Hepatocyte (in vitro differentiated cells): ENCODE data around the gene TP53TG3D. TPM values are rescaled to one million over a fixed set of nuclear protein-coding genes. Genes with fewer than 3 reads are reported as not detected.
"Not testable (repeated sequence)": the region's sequence is repeated elsewhere in the genome, so short reads cannot be mapped to it uniquely, and the experiment has no call there.

Experiments used
- DNase-seq: peaks from one replicate; pipeline ENCODE4 v3.0.0-alpha.2; 2016; ENCODE audit warnings: low spot score
- H2AFZ ChIP-seq: fragments of 200-600 bp; sonication (generic); 2 replicates; pipeline ENCODE4 v1.6.0; 2016; ENCODE audit warnings: antibody characterized with exemption, mild to moderate bottlenecking
- H3K27ac ChIP-seq: fragments of 200-600 bp; sonication (generic); 2 replicates; pipeline ENCODE4 v1.5.1; 2016; ENCODE audit warnings: mild to moderate bottlenecking
- H3K27me3 ChIP-seq: fragments of 200-600 bp; sonication (generic); 2 replicates; pipeline ENCODE4 v1.6.1; 2016
- H3K36me3 ChIP-seq: fragments of 200-600 bp; sonication (generic); replicated peaks from 2 replicates; pipeline ENCODE4 v1.5.1; 2016; ENCODE audit warnings: low read depth; ENCODE audit not compliant: insufficient read depth
- H3K4me1 ChIP-seq: fragments of 200-600 bp; sonication (generic); 2 replicates; pipeline ENCODE4 v1.5.1; 2016; ENCODE audit warnings: mild to moderate bottlenecking, moderate library complexity; ENCODE audit not compliant: insufficient read depth
- H3K4me2 ChIP-seq: fragments of 200-600 bp; sonication (generic); 2 replicates; pipeline ENCODE4 v1.6.0; 2016
- H3K4me3 ChIP-seq: fragments of 200-600 bp; sonication (generic); 2 replicates; pipeline ENCODE4 v1.5.1; 2016; ENCODE audit warnings: mild to moderate bottlenecking
- H3K79me2 ChIP-seq: fragments of 200-600 bp; sonication (generic); 2 replicates; pipeline ENCODE4 v1.6.0; 2017; ENCODE audit warnings: mild to moderate bottlenecking
- H3K9me2 ChIP-seq: fragments of 200-600 bp; sonication (generic); replicated peaks from 2 replicates; pipeline ENCODE4 v1.6.0; 2017; ENCODE audit warnings: mild to moderate bottlenecking; ENCODE audit not compliant: insufficient read depth
- H3K9me3 ChIP-seq: fragments of 200-600 bp; sonication (generic); 2 replicates; pipeline ENCODE4 v1.5.1; 2016; ENCODE audit warnings: low read depth, mild to moderate bottlenecking
- H4K20me1 ChIP-seq: fragments of 200-600 bp; sonication (generic); 2 replicates; pipeline ENCODE4 v1.6.0; 2016; ENCODE audit warnings: mild to moderate bottlenecking; ENCODE audit not compliant: insufficient read depth, poor library complexity, severe bottlenecking
- WGBS: methylation state at CpG from one replicate; pipeline ENCODE4 v1.1.6; 2016; ENCODE audit warnings: low lambda C conversion rate; ENCODE audit errors: missing lambda C conversion rate; 5-methylcytosine and 5-hydroxymethylcytosine counted together
- polyA plus RNA-seq: library from polyadenylated mRNA; unstranded; fragments of >200 nt; fragmentation: Nextera tagmentation; extraction: Ambion mirVana; gene quantifications from 2 replicates; pipeline ENCODE4 v1.2.1, GENCODE V29; 2016
- small RNA-seq: library from RNA; depleted of rRNA; stranded (forward); fragments of <200 nt; gene quantifications from one replicate; pipeline ENCODE3, GENCODE V24; 2014
- total RNA-seq: library from RNA; depleted of rRNA; stranded (reverse); fragments of >200 nt; gene quantifications from 2 replicates; pipeline ENCODE4 v1.2.3, GENCODE V29; 2014

TP53TG3D gene
- total and polyA plus RNA-seq, 2 experiments from 2014 or later = not detected

DNA sequence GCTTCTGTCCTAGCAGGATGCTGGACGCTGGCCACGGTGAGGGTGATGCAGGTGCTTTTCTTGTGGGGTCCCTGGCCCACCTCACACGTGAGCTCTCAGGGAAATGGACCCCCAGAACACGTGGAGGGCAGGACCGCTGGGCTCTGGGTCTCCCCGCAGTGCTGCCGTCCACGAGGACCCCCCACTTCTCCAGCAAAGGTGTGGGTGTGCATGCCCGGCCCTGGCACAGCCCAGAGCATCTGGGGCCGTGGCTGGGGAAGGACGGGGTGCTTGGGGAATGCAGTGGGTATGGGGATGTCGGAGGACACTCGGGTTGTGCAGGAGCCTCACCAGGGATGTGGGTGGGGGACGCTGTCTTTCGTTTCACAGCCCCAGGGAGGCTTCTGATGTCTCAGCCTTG is 34.7 kb downstream of the TP53TG3D start:
- H3K9me2 ChIP-seq, DNase-seq, H3K9me3 ChIP-seq, H3K4me3 ChIP-seq, H3K27ac ChIP-seq, H3K79me2 ChIP-seq, H4K20me1 ChIP-seq, H3K36me3 ChIP-seq, H3K4me2 ChIP-seq, H3K4me1 ChIP-seq, H2AFZ ChIP-seq, H3K27me3 ChIP-seq: not testable (repeated sequence)
- 73% methylated on average over 10 of the region's 15 CpGs for WGBS

DNA sequence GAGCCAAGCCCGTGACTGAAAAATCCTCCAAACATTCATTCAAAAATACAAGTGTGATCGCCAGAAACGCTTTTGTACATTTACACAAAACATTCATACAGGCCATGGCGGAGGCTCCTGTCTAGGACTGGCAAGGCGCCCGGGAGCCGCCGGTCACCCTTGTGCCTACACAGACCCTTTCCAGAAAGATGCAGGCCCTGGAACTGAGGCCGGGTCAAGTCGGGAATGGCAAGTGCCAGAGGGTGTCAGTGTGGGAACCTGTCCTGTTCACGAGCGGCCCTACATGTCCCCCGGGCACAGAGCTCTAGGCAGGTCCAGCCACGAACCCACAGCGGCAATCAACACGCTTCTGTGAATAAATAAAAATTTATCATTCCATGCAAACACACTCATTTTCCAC is 36.1 kb downstream of the TP53TG3D start:
- not testable (repeated sequence) for H3K4me2 ChIP-seq, H2AFZ ChIP-seq, H3K27me3 ChIP-seq, H3K4me3 ChIP-seq, H4K20me1 ChIP-seq, H3K4me1 ChIP-seq, H3K9me3 ChIP-seq, H3K79me2 ChIP-seq, DNase-seq, H3K36me3 ChIP-seq, H3K27ac ChIP-seq, H3K9me2 ChIP-seq
- WGBS = 86% methylated on average over 10 of the region's 16 CpGs

DNA sequence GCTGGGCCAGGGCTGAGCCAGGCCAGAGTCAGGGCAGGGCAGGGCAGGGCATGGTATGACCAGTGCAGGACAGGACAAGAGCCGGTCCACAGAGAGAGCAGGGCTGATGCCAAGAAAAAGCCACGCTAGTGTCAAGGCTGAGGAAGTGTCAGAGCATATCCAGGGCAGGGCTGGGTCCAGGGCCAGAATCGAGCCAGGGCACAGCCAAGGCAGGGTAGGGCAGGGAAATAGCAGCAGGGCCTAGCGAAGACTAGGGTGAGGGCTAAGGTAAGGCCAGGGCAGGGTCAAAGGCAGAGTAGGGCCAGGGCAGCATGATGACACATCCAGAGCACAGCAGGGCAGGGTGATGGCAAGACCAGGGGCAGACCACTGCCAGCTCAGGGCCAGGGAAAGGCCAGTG is 49.7 kb downstream of the TP53TG3D start:
- WGBS = no CpG with 5 or more reads among the region's 4 CpGs
- not testable (repeated sequence) for H3K27ac ChIP-seq

More for the DNA sequence above, 49.7 kb downstream of the TP53TG3D start:
- H4K20me1 ChIP-seq, H3K4me3 ChIP-seq, H3K27me3 ChIP-seq, H3K4me2 ChIP-seq, H3K4me1 ChIP-seq, H3K79me2 ChIP-seq, DNase-seq, H3K36me3 ChIP-seq, H3K9me3 ChIP-seq, H2AFZ ChIP-seq, H3K9me2 ChIP-seq: not testable (repeated sequence)

Small RNA genes lying within 50 kb of the gene (small RNA-seq; reads per million reads assigned to genes)
- gene AC133485.1 = not detected
- gene AC140878.1 = not detected
